Caco-2 (cell line): ENCODE results near the gene BPGM. TPM values are rescaled to one million over a fixed set of nuclear protein-coding genes. Genes with fewer than 3 reads are reported as not detected.

Experiments
- BruUV-seq: library from RNA; stranded (reverse); fragments of 400-500 nt; replicated peaks from 2 replicates; lab custom pipeline; 2021; lab: Mats Ljungman, UMichigan
- CTCF ChIA-PET: fragments of 300-600 bp; sonication (Branson Sonifier 250); formaldehyde crosslinking; loops from one replicate; lab custom pipeline; 2022; ENCODE audit warnings: antibody characterized with exemption; lab: Charles Lee
- POLR2A ChIA-PET: fragments of 300-600 bp; sonication (Branson Sonifier 250); formaldehyde crosslinking; loops from one replicate; lab custom pipeline; 2022; ENCODE audit warnings: antibody characterized with exemption; lab: Charles Lee
- DNase-seq, 2 experiments: peaks; one replicate each; pipeline versions ENCODE4 v3.0.0 to v3.0.0-alpha.2; 2020 to 2022
- H3K27me3 ChIP-seq: replicated peaks from 2 replicates; pipeline ENCODE4 v1.6.0; 2011; ENCODE audit warnings: low read length; ENCODE audit not compliant: control insufficient read depth, insufficient read depth
- H3K36me3 ChIP-seq: 2 replicates; pipeline ENCODE4 v1.5.1; 2011; ENCODE audit warnings: low read length; ENCODE audit not compliant: control insufficient read depth, insufficient read depth
- H3K4me1 ChIP-seq: fragments of 250-450 bp; sonication (Bioruptor Pico); 2 replicates; pipeline ENCODE4 v1.5.1; 2020; ENCODE audit warnings: mild to moderate bottlenecking
- H3K4me3 ChIP-seq: 2 replicates; pipeline ENCODE4 v1.5.1; 2011; ENCODE audit warnings: low read depth, mild to moderate bottlenecking, control low read depth, low read length
- H3K9me3 ChIP-seq: fragments of 250-450 bp; sonication (Bioruptor Pico); 2 replicates; pipeline ENCODE4 v1.5.1; 2020; ENCODE audit warnings: mild to moderate bottlenecking, moderate library complexity
- H3K27ac Mint-ChIP-seq: one replicate; pipeline ENCODE4 v1.8.0; 2022; ENCODE audit warnings: mixed read lengths; ENCODE audit not compliant: unreplicated experiment
- H3K27me3 Mint-ChIP-seq: one replicate; pipeline ENCODE4 v1.8.0; 2022; ENCODE audit warnings: mixed read lengths; ENCODE audit not compliant: insufficient read depth, unreplicated experiment
- H3K36me3 Mint-ChIP-seq: one replicate; pipeline ENCODE4 v1.8.0; 2022; ENCODE audit warnings: mild to moderate bottlenecking, mixed read lengths; ENCODE audit not compliant: insufficient read depth, unreplicated experiment
- H3K4me1 Mint-ChIP-seq: one replicate; pipeline ENCODE4 v1.8.0; 2022; ENCODE audit warnings: low read depth, mixed read lengths; ENCODE audit not compliant: unreplicated experiment
- H3K4me3 Mint-ChIP-seq: one replicate; pipeline ENCODE4 v1.8.0; 2022; ENCODE audit warnings: mild to moderate bottlenecking, moderate library complexity, mixed read lengths; ENCODE audit not compliant: unreplicated experiment
- H3K9me3 Mint-ChIP-seq: one replicate; pipeline ENCODE4 v1.8.0; 2022; ENCODE audit warnings: mixed read lengths; ENCODE audit not compliant: unreplicated experiment
- CTCF ChIP-seq, 2 experiments: fragments of 200-600 bp in 1 of 2; IDR thresholded peaks; 1 replicate in 1 of 2; 2 replicates in 1 of 2; pipeline versions ENCODE4 v1.5.1 to v1.8.0; 2011 to 2022; ENCODE audit warnings: antibody characterized with exemption in 1 of 2, control low read depth in 1 of 2, inconsistent platforms in 1 of 2, low read depth in 1 of 2, low read length in 1 of 2, mild to moderate bottlenecking in 1 of 2, moderate library complexity in 1 of 2; ENCODE audit not compliant: insufficient read depth in 1 of 2, severe bottlenecking in 1 of 2, unreplicated experiment in 1 of 2
- intact Hi-C: fragments of 100-400 bp; cut with micrococcal nuclease; formaldehyde crosslinking; loops from one replicate; pipeline ENCODE4 v1.10.0; 2022; ENCODE audit not compliant: unreplicated experiment
- total RNA-seq: library from RNA; stranded (reverse); gene quantifications from 2 replicates; pipeline ENCODE4 v1.2.3, GENCODE V29; 2022

BPGM gene
- total RNA-seq, 1 experiment from 2014 or later = 8.1 TPM

- Histone ChIP-seq H3K36me3 (no peaks in the 10 kb centered on the region), H3K27me3 (no peaks in the 10 kb centered on the region), H3K9me3 (no peaks in the 10 kb centered on the region), H3K4me1 (peaks cover 19% of the 10 kb centered on the region), H3K4me3 (no peak overlapping the region)
- CTCF ChIA-PET = no interaction called here
- Mint-ChIP-seq H3K36me3 (no peaks in the 10 kb centered on the region), H3K9me3 (no peaks in the 10 kb centered on the region), H3K4me3 (no peak overlapping the region), H3K27ac (no peak overlapping the region), H3K27me3 (no peaks in the 10 kb centered on the region), H3K4me1 (peaks cover 7% of the 10 kb centered on the region)
- no peak for DNase-seq
- POLR2A ChIA-PET = no interaction called here
- TF ChIP-seq CTCF (IDR thresholded peaks at IDR 0.05; ENCODE audit: insufficient read depth in 1 of 2, low read depth in 1 of 2, low read length in 1 of 2, severe bottlenecking in 1 of 2, unreplicated experiment in 1 of 2) = no peak
- BruUV-seq = no TSS peak
- intact Hi-C loops = no loop called here
Measured at GRCh38 chr7:134699021-134699818, 52.6 kb downstream of the BPGM start.

GRCh38 chr7:134699899-134700298, 53.2 kb downstream of the BPGM start:
- no TSS peak for BruUV-seq
- no peak for TF ChIP-seq CTCF (IDR thresholded peaks at IDR 0.05; ENCODE audit: insufficient read depth in 1 of 2, low read depth in 1 of 2, low read length in 1 of 2, severe bottlenecking in 1 of 2, unreplicated experiment in 1 of 2)

GRCh38 chr7:134701272-134701671, 54.6 kb downstream of the BPGM start:
- Mint-ChIP-seq H3K27me3 (no peaks in the 10 kb centered on the region), H3K4me3 (no peak overlapping the region), H3K9me3 (no peaks in the 10 kb centered on the region), H3K4me1 (peaks cover 7% of the 10 kb centered on the region), H3K27ac (no peak overlapping the region), H3K36me3 (no peaks in the 10 kb centered on the region)
- no peaks in the 10 kb centered on the region for H3K9me3 ChIP-seq
- no TSS peak for BruUV-seq
- peak in 1 of 2 experiments; percentile 28 for DNase-seq
- intact Hi-C loops = loop anchor here (1.0 kb wide), 1 partner anchor 68 kb away; no protein-coding TSS in a partner anchor
- no peaks in the 10 kb centered on the region for H3K27me3 ChIP-seq
- no peaks in the 10 kb centered on the region for H3K36me3 ChIP-seq
- H3K4me3 ChIP-seq = no peak overlapping the region
- peaks cover 24% of the 10 kb centered on the region for H3K4me1 ChIP-seq
- peak in 1 of 2 experiments; percentile 35 for TF ChIP-seq CTCF (IDR thresholded peaks at IDR 0.05; ENCODE audit: insufficient read depth in 1 of 2, low read depth in 1 of 2, low read length in 1 of 2, severe bottlenecking in 1 of 2, unreplicated experiment in 1 of 2)
- CTCF ChIA-PET = interaction anchor here (1.3 to 1.5 kb wide), 2 partner anchors 11 to 68 kb away, joined by 5 to 15 read pairs; no protein-coding TSS in a partner anchor
- POLR2A ChIA-PET = no interaction called here

More at GRCh38 chr7:134699899-134700298, 53.2 kb downstream of the BPGM start:
- CTCF ChIA-PET = no interaction called here
- Mint-ChIP-seq H3K4me1 (peaks cover 7% of the 10 kb centered on the region), H3K27me3 (no peaks in the 10 kb centered on the region), H3K9me3 (no peaks in the 10 kb centered on the region), H3K4me3 (no peak overlapping the region), H3K27ac (no peak overlapping the region), H3K36me3 (no peaks in the 10 kb centered on the region)
- H3K4me1 ChIP-seq = peaks cover 20% of the 10 kb centered on the region
- no peaks in the 10 kb centered on the region for H3K9me3 ChIP-seq
- POLR2A ChIA-PET = no interaction called here
- no peaks in the 10 kb centered on the region for H3K27me3 ChIP-seq
- H3K4me3 ChIP-seq = no peak overlapping the region
- no peak for DNase-seq
- no peaks in the 10 kb centered on the region for H3K36me3 ChIP-seq
- intact Hi-C loops = no loop called here
